GM21825 (cell line): ENCODE results near the gene SLC38A3.
"Not testable (repeated sequence)": the region's sequence is repeated elsewhere in the genome, so short reads cannot be mapped to it uniquely, and the experiment has no call there.

Source experiments
- ATAC-seq: cut with Tn5 transposase; IDR thresholded peaks from one replicate; pipeline ENCODE4 v1.9.1; 2021; ENCODE audit warnings: mild to moderate bottlenecking, moderate library complexity; ENCODE audit not compliant: unreplicated experiment

The SLC38A3 gene

DNA sequence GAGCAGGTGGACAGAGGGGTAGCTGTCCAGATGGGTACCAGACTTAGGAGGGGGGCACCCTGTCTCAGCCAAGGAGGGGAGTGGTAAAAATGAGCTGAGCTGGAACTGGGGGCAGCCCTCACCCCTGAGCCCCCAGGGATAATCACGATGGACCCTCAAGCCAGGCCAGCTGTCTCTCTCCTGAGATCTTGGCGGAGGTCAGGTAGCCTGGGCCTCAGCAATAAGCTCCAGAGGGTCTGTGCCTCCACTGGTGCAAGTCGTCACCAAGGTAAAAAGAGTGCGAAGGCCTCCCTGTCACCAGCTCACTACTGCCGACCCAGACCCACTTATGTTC, 5.1 kb downstream of the SLC38A3 start:
- no peak for ATAC-seq

DNA sequence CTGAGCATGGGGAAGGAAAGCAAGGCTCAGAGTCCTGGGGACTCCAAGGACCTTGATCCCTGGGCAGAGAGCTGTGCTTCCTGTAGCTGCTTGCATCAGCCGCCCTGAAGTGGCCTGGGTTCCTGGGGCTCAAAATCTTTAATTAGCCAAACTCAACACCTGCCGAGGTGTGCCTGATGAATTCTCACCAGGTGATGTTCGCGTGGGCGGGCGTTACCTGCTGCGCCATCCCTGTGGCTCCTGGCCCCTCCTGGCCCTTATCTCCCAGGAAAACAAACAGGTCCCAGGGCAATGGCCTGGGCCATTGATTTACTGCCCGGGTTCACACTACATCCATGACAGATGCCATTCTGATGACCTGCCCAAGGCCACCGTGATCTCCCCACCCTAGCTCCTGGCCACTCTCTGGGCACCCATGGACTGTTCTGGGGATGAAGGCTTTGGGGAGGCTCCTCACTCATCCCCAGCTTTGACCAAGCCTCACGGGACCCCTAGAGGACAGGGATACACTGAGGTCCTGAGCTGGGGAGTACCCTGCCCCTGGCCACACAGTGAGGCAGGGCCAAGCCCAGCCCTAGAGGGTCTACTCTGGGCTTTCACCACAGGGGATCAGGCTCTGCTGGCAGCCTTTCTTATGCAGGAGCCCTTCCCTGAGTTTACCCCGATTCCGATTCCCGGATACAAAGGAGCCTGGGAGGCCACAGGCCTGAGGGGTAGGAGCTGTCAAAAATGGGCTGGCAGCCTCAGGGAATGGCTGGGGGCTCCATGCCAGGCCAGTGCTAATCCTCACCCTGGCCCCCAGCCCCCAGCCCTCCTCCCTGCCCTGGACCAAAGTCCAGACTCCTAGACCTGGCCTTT, 5.7 kb downstream of the SLC38A3 start:
- no peak for ATAC-seq

DNA sequence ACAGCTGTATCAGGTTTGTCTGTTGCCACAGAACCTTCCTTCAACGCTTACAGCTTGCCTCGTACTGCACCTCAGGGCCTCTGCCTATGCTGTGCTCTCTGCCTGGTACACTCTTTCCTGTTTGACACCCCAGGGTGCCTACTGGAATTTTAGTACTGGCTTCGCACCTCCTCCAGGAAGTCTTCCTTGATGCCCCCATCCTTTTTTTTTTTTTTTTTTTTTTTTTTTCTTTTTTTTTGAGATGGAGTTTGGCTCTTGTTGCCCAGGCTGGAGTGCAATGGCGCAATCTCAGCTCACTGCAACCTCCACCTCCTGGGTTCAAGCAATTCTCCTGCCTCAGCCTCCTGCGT, 6.3 kb downstream of the SLC38A3 start:
- not testable (repeated sequence) for ATAC-seq

DNA sequence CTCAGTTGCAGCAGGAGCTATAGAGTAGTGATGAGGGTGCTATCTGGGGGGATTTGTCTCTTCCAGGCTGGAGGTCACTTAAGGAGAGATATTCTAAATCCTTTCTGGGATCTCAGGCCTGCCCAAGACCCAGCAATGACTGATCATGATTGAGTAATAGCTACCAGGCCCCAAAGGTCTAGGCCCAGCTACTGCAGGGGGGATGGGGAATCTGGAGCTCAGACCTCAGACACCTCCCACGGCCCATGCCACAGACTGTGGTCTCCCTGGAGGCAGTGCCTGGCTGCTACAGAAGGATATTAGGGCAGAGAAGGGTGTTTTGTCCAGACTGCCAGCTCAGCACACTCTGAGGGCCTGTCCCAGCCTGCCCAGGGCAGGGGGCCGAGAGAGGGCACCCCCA, 6.9 kb downstream of the SLC38A3 start:
- no peak for ATAC-seq

DNA sequence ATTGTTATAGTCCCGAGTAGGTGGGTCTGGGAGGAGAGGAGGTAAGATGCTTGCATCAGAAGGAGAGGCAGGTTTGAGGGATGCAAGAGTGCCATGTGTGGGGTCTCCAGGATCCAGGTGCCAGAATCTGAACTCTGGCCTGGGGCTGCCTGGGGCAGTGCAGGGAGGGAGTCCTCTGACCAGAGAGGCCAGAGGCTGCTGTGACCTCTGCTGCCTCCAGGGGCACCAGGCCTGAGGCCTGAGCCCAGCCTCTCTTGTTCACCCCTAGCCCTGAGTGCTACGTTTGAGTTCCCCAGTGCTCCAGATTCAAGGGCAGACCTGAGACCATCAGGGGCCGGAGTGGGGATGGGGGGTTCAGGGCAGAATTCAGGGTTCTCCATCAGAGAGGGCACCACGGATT, 7.4 kb downstream of the SLC38A3 start:
- ATAC-seq = no peak

DNA sequence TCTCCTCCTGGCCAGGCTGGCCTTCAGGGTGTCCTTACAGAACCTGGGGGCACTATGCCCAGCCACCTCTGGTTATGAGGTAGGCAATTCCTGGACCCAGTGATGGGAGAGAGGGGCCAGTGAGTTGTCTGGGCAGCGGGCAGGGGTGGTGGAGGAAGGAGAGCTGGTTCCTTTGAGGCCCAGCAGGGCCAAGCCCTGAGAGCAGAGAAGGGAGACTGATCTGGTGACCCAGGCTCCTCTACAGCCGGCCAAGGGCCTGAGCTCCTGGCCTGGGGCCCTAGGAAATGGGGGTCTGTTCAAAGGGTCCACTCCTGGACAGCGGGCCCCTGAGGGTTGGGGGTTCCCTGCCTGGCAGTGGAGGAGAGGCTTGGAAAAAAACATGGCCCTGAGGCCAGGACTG, 7.9 kb downstream of the SLC38A3 start:
- ATAC-seq = no peak

DNA sequence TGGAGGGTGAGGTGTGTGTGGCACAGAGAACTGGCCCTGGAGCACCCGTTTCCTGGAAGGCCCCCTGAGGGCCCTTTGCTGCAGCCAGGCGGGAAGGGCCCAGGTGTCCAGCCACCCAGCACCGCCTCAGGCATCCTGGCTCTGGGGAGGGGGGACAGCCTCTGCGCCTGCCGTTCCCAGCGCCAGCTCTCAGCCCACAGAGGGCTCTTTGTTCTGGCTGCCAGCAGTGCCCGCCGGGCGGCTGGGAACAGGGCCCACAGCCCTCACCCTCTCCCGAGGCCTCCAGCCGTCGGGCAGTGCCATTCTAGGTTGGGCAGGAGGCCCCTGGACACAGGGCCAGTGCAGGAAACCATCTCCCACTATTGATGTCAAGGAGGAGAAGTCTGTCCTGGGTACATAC, 8.3 kb downstream of the SLC38A3 start:
- no peak for ATAC-seq

DNA sequence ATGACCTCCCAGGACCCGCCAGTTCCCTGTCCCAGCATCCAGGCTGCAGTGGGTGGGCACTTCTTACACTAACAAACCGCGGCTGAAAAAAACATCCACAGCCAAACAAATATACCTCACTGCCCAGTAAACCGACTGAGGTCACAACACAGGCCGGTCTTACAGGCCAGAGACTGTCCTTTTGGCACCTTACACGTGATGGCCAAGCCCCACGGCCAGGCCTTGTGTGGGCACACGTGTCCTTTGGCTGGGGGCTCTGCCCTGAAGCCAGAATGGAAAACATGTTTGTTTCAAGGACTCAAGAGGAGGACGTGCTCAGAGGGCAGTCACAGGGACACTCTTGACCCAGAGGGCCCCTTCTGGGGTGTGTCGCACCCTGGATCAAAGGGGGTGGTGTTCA, 9.8 kb downstream of the SLC38A3 start:
- ATAC-seq = no peak

DNA sequence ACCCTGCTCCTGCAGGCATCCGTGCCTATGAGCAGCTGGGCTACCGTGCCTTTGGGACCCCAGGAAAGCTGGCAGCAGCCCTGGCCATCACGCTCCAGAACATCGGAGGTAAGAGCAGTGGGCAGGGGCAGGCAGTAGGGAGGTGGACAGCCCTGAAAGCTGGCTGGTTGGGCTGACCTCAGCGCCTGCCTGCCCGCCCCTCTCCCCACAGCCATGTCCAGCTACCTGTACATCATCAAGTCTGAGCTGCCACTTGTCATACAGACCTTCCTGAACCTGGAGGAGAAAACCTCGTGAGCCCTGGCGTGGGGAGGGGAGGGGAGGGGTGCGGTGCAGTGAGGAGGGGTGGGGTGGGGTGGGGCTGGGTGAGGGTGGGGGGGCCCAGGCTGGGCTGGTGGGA, 10.5 kb downstream of the SLC38A3 start:
- ATAC-seq = no peak

DNA sequence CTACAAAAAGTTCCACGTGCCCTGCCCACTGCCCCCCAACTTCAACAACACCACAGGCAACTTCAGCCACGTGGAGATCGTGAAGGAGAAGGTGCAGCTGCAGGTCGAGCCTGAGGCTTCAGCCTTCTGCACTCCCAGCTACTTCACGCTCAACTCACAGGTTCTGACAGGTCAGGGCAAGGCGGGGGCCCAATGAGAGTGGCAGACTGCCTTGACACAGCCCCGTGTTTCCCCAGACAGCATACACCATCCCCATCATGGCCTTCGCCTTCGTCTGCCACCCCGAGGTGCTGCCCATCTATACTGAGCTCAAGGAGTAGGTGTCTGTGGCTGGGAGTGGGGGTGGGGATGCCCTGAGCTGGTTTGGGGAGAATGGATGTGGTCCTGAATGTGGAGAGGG, 12.6 kb downstream of the SLC38A3 start:
- no peak for ATAC-seq

DNA sequence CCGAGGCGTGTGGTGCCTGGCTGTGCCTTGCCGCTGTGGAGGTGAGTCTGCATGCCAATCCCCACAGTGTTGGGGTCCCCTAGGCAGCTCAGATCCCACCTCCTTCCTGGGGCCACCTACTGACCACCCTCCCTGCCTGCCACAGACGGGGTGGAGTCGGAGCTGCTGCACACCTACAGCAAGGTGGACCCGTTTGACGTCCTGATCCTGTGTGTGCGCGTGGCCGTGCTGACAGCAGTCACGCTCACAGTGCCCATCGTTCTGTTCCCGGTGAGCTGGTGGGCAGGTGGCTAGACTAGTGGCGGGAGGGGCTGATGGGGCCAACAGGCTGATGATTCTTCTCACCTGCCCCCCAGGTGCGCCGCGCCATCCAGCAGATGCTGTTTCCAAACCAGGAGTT, 13.4 kb downstream of the SLC38A3 start:
- ATAC-seq = no peak

DNA sequence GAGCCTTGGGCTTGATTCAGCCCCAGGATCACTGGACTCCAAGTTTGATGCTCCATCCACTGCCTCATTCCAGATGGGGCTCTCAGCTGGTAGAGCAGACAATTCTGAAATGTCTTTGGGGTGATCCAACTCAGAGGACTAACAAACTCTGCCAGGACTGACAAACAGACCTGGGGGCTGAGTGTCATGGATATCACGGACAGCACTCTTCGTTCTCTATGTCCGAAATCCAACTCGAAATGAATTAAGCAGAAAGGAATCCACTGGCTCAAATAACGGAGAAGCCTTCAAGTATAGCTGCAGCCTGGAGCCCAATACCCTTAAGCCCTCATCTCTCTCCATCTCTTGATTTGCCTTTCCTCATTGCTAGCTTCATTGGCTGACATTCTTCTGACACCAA, 14.2 kb downstream of the SLC38A3 start:
- no peak for ATAC-seq

DNA sequence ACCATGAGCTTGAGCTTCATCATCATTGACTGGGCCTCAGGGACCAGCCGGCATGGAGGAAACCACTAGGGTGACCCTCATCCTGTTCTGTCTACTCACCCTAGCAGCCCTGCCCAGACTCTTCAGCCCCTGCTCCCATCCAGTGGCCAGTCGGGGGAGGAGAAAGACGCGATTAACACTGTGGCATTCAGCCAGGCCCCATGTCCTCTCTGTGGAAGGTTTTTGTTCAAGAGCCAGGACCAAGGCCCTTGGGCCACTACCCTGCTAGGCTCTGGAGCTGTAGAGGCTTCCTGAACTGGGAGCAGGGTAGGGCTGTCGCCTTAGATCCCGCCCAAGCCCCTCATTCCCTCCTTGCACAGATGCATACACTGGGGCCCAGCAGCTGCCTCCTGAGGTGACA, 15.0 kb downstream of the SLC38A3 start:
- no peak for ATAC-seq

DNA sequence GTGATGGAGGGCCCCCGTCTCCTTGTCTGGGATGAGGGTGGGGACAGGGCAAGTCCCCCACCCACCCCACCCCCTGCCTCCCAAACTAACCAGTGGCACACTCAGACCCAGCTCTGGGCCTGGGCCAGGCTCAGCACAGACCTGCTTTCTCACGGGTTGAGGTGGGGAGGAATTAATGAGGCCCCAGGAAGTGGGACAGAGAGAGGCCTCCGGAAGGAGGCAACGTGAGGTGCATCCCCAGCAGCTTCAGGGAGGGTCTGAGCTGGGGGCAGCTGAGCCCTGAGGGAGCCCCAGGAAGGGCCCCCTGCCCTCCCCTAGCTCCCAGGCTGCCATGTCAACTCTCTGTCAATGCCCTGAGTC, 16.0 kb downstream of the SLC38A3 start:
- no peak for ATAC-seq

DNA sequence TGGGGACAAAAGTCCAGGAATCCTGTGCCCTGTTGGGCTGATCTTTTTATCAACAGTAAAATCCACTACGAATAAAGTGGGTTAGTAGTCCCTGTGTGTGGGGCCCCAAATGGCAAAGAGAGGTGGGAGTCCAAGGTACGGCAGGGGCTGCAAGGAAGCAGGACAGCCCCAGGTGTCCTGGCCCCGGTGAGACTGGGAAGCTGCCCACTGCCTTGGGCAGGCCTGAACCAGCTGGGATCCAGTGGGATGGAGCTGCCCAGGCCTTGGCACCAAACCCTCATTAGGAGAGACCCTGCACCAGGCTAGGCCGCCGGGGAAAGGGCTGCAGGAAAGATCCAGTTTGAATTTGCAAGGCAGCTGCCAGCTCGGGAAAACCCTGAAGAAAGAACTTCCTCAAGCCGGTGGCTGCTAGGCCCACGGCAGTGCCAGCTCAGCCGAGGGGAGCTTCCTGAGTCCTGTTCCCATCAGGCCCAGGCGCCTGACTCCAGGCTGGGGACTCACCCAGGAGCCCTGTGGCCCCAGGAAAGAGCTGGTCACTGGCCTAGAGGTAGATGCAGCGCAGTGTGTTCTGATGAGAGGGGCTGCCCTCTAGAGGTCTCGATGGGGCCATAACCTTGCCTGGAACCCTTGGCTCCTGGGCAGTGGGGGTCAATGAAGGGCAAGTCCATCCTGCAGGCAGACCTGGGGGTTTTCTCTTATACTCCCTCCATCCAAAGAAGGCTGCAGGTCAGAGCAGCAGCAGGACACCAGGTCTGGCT, 16.5 kb downstream of the SLC38A3 start:
- no peak for ATAC-seq

DNA sequence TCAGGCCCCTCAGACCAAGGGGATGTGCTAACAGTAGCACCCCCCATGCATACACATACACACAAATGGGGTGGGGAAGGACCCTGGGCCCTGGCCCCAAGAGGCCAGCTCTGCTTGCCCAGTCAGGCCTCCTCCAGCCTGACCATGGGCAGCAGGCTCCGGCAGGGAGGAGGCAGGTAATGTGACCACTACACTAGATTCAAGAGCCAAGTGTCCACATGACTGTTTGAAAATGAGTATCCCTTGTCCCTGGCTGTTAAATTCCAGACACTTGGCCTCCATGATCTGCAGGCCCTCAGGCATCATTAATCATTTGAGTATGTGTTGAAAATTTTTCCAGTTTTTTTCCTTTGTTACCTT, 17.1 kb downstream of the SLC38A3 start:
- no peak for ATAC-seq

DNA sequence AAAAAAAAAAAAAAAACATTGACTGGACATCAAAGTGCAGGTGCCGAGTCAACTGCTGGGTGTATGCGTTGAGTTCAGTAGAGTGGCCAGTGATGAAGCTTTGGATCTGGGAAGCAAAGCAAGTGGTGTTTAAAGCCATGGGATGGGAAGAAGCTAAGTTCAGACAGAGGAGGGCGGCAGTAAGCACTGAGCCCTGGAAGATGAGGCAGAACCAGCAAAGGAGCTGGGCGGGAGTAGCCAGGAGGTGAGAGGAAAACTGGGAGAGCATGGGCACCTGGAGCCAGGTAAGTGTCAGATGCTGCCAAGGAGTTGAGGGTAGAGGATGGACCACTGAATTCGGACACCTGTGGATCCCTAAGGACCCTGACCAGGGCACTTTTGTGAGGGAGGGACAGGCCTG, 19.6 kb downstream of the SLC38A3 start:
- ATAC-seq = no peak

DNA sequence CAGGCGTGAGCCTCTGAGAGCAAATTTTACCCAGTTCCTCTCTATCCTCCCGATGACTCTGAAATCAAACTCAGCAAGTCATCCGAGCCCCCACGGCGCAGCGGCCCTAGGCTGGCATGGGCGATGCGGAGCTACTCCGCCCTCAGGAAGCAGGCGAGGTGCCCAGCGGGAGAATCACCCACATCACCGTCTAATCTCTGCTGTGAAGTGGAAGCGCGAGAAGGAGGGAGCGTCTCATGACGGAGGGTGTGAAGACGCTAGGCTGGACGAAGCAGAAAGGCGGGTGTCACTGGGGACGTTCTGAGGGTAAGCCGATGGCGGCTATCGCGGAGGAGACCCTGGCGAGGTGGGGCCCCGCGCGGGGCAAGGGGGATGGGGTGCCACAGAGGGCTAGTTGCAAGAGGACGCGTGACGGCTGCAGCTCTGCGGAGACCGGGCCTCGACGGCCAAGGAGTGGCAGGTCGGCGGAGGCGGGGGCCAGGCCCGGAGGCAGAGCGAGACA, 21.9 kb downstream of the SLC38A3 start:
- peak; percentile 7 for ATAC-seq

DNA sequence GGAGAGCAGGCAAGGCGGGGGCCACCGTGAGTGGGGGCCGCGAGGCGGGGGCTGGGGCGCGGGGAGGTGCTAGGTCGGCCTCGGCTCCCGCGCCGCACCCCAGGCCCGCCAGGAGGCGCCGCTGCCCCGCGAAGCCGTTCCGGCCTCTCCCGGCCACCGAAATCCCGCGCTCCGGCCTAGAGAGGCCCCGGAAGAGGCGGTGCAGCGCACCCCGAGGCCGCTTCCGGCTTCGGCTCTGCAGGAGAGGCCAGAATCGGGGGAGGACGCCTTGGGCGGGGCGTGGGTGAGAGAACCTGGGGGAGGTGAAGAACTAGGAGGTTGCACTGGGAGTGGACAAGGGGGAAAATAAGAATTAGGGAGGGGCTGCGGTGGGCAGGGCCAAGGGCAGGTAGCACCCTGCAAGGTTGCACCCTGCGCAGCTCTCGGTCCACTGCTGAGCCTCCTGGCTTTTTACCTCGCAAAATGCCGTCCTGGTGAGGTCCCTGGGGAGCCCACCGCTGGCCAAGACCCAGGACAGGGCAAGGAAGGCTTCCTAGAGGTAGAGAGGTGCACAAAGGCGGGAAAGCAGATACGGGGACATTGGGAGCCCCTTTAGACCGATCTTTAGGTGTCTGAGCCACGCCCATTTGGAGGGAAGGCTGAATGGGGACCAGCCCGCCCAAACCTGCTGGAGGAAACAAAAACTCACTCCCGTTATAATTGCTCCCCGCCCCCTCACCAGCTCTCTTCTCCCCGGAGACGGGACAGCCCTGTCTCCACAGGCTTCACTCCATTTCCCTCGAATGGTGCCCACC, 22.5 kb downstream of the SLC38A3 start:
- peak; percentile 85 for ATAC-seq

DNA sequence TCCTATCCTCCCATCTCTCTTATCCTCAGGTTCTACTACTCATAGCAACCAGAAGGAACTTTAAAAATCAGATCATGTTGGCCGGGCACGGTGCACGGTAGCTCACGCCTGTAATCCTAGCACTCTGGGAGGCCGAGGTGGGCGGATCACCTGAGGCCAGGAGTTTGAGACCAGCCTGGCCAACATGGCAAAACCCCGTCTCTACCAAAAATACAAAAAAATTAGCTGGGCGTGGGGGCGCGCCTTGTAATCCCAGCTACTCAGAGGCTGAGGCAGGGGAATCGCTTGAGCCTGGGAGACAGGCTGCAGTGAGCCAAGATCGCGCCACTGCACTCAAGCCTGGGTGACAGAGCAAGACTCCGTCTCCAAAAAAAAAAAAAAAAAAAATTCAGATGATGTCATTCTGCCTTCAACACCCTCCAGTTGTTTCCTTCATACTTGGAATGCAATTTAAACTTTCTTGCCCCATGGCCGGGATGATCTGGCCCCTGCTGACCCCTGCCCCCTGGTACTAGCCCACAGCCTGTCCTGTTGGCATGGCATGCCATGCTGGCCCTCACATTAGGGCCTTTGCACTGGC, 23.2 kb downstream of the SLC38A3 start:
- ATAC-seq = not testable (repeated sequence)

DNA sequence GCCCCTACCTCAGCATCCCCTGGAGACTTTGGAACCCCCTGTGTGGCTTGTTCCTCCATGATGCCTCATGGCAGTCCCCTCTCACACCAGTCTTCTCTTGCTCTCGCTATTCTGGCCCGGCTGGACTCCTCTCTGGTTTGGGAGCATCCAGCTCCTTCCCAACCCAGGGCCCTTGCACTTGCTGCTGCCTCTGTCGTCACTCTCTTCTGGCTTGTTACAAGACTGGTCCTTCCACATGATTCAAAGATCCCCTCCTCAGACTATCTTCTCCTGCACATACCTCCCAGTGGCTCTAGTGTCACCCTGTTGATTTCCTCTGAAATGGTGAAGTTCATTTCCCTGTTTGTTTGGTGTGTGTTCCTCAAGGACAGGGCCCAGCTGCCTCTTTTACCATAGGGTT, 24.4 kb downstream of the SLC38A3 start:
- ATAC-seq = no peak
